Activated gamma-delta T cell (primary cell): ENCODE data around the gene DDX60.

ENCODE experiments used
- DNase-seq: peaks from one replicate; lab custom pipeline; 2025; lab: John Stamatoyannopoulos, UW

The DDX60 gene

GRCh38 chr4:168208957-168209614, 109.5 kb downstream of the DDX60 start:
- DNase-seq: no peak

- DNase-seq: no peak
These were observed 115.2 kb downstream of the DDX60 start for GRCh38 chr4:168203233-168203911.

- no peak for DNase-seq
These were observed 117.9 kb downstream of the DDX60 start for GRCh38 chr4:168200685-168201084.

GRCh38 chr4:168199260-168199957, 119.1 kb downstream of the DDX60 start:
- DNase-seq: no peak

GRCh38 chr4:168197926-168198325, 120.6 kb downstream of the DDX60 start:
- no peak for DNase-seq

- no peak for DNase-seq
These were observed 129.8 kb downstream of the DDX60 start for GRCh38 chr4:168188754-168189153.

- DNase-seq: no peak
These were observed 134.6 kb downstream of the DDX60 start for GRCh38 chr4:168183717-168184571.

GRCh38 chr4:168177546-168178149, 140.9 kb downstream of the DDX60 start:
- DNase-seq: no peak

- DNase-seq: no peak
These were observed 144.2 kb downstream of the DDX60 start for GRCh38 chr4:168174308-168174707.

GRCh38 chr4:168167714-168168284, 150.8 kb downstream of the DDX60 start:
- DNase-seq: no peak
